Retinal pigment epithelial cell (primary cell): ENCODE data around the gene SPRN.
"Not testable (repeated sequence)": the region's sequence is repeated elsewhere in the genome, so short reads cannot be mapped to it uniquely, and the experiment has no call there.

ENCODE experiments used
- DNase-seq: peaks from one replicate; pipeline ENCODE4 v3.0.0-alpha.2; 2010; ENCODE audit warnings: low read depth
- H3K4me3 ChIP-seq: 2 replicates; pipeline ENCODE4 v1.5.1; 2011; ENCODE audit warnings: mild to moderate bottlenecking, low read length, control low read depth, moderate library complexity
- TF ChIP-seq, protein P1 (sequence below): conservative IDR thresholded peaks from 2 replicates; pipeline ENCODE4 v1.5.1; 2011; ENCODE audit warnings: low read depth, low read length, control low read depth, inconsistent platforms

SPRN gene

DNA sequence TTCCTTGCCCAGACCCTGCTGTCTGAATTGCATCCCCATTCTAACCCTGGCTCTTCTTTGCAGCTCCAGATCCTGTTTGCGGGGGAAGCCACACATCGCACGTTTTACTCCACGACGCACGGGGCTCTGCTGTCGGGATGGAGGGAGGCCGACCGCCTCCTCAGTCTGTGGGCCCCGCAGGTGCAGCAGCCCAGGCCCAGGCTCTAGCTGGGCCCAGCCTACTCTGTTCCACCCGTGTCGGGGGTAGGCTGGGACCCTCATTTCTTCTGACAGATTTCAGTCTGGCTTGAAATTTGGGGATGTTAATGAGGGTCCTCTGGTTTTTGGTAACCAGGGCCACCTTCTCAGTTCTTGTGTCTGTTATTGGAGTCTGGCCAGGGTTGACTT lies 33.2 kb downstream of the SPRN start:
- H3K4me3 ChIP-seq = no peak overlapping the region
- TF ChIP-seq, protein P1, sequence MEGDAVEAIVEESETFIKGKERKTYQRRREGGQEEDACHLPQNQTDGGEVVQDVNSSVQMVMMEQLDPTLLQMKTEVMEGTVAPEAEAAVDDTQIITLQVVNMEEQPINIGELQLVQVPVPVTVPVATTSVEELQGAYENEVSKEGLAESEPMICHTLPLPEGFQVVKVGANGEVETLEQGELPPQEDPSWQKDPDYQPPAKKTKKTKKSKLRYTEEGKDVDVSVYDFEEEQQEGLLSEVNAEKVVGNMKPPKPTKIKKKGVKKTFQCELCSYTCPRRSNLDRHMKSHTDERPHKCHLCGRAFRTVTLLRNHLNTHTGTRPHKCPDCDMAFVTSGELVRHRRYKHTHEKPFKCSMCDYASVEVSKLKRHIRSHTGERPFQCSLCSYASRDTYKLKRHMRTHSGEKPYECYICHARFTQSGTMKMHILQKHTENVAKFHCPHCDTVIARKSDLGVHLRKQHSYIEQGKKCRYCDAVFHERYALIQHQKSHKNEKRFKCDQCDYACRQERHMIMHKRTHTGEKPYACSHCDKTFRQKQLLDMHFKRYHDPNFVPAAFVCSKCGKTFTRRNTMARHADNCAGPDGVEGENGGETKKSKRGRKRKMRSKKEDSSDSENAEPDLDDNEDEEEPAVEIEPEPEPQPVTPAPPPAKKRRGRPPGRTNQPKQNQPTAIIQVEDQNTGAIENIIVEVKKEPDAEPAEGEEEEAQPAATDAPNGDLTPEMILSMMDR = no peak
- DNase-seq = no peak

DNA sequence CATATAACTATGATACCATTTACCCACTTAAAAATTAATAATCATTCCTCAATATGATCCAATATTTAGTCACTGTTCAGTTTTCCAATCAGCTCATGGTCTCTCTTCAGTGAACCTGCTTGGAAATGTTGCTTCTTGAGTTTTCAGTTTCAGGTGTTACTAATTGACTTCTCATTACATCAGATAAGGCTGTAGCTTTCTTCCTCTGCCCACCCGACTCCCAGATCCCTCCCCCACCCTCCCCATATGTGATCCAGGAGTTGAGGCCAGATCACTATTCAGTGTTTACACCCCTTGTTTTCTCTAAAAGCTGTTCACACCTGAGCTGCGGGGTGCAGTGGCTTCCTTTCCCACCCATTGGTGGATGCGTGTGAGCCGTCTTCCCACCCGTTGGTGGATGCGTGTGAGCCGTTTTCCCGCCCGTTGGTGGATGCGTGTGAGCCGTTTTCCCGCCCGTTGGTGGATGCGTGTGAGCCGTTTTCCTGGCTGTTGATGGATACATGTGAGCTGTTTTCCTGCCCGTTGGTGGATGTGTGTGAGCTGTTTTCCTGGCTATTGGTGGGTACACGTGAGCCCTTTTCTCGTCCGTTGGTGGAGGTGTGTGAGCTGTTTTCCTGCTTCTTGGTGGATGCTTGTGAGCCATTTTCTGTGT lies 33.7 kb downstream of the SPRN start:
- no peak overlapping the region for H3K4me3 ChIP-seq
- no peak for DNase-seq
- TF ChIP-seq, protein P1 = no peak

DNA sequence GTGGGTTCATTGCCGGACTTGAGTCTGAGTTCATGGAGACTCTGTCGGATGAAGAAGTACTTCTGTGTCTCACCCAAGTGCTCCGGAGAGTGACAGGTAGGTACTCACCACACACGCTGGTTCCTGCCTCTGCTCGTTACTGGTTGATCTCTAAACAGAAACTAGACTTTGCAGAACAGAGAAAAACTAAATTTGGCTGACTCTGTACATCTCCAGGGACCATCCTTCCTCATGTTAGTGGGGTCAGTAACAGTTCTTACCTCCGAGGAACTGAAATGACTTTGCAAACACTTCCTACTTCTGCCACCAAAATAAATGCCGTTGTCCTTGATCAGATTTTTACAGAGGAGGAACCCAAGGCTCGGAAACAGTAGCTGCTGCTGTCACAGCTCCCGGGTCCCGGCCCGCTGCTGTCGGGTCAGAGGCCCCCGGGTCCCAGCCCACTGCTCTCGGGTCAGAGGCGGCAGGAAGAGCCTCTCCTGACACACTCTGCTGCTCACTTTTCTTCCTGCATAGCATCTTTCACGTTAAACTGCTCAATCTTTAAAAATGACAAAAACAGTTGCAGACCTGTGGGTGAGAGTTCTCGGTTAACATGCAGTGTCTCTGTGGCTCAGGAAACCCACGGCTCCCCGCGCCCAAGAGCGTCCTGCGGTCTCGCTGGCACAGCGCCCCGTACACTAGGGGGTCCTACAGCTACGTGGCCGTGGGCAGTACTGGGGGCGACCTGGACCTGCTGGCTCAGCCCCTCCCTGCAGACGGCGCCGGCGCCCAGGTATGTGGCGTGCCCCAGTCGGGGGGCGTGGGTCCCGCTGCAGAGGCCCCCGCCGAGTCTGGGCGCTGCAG lies 35.2 kb downstream of the SPRN start:
- DNase-seq = no peak
- TF ChIP-seq, protein P1 = no peak
- H3K4me3 ChIP-seq = no peak overlapping the region

DNA sequence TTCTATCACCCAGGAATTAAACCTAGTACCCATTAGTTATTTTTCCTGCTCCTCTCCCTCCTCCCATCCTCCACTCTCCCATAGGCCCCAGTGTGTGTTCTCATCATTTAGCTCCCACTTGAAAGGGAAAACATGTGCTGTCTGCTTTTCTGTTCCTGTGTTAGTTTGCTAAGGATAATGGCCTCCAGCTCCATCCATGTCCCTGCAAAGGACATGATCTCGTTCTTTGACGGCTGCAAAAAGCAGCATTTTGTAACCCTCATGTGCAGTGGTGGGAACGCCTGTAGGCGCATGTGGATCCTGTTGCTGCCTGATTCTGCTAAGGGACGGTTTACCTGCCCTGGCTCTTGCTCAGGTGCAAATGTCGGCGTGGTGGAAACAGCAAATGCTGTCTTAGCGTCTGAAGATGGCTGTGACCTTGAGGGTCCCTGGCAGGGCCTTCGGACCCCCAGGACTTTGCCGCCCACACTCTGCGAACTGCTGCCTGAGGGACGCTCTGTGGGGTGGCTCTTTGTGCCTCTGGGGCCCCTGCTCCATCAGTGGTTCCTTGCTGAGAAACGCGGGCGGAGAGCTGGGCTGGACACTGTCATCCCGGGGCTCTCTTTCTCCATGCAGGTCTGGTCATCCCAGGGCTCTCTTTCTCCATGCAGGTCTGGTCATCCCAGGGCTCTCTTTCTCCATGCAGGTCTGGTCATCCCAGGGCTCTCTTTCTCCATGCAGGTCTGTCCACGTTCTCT lies 36.0 kb downstream of the SPRN start:
- TF ChIP-seq, protein P1 = no peak
- no peak overlapping the region for H3K4me3 ChIP-seq
- DNase-seq = no peak

DNA sequence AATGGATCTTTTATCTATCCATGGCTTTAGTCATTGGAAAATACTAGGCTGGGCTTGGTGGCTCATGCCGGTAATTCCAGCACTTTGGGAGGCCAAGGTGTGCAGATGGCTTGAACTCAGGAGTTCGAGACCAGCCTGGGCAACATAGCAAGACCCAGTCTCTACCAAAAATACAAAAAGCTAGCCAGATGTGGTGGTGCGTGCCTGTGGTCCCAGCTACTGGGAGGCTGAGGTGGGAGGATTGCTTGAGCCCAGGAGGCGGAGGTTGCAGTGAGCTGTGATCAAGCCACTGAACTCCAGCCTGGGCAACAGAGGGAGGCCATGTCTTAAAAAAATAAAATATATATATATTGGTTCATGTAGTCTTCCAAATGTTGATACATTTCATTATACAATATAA lies 37.5 kb downstream of the SPRN start:
- H3K4me3 ChIP-seq, DNase-seq: not testable (repeated sequence)

DNA sequence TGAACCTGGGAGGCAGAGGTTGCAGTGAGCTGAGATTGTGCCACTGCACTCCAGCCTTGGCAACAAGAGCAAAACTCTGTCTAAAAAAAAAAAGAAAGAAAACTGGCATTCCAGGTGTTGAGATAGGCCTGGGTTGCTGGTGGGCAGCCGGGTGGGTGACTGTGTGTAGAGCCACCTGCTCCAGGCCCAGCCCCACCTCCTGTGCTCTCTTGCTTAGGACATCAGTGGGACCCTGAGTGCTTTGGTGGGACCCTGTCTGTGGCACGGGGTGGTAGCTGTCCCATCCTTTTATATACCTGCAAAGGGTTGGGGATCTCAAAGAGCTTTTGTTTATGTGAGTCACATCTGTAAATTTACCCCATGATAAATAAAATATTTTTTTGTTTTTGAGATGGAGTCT lies 39.2 kb downstream of the SPRN start:
- TF ChIP-seq, protein P1 = no peak
- DNase-seq = no peak
- H3K4me3 ChIP-seq = no peak overlapping the region

DNA sequence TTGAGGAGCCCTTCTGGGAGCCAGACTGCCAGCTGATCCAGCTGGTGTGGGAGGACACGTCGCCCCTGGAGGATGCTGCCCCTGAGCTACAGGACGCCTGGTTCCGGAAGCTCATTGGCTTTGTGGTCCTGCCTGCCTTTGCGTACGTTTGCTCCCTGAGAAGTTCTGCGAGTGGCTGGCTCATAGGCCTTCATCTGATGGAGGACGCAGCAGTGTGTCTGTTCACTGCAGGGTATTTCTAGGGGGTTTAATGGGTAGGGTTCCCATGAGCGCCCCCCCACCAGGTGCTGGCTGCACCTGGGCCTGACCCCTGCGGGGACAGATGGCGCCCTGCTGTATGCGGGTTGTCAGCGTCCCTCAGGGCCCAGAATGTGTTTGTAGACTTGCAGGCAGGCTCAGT lies 40.4 kb downstream of the SPRN start:
- H3K4me3 ChIP-seq = no peak overlapping the region
- TF ChIP-seq, protein P1 = no peak
- no peak for DNase-seq
